Psoas muscle (tissue), 8 donors: ENCODE data around the gene R3HCC1L. TPM values are rescaled to one million over a fixed set of nuclear protein-coding genes. Genes with fewer than 3 reads are reported as not detected.

ENCODE experiments used
- ATAC-seq, 4 donors: fragments of 200-7000 bp; cut with Tn5 transposase; one replicate each; pipeline ENCODE4 v1.9.1; 2020; ENCODE audit warnings: moderate library complexity in 3 of 4, mild to moderate bottlenecking in 2 of 4
- DNase-seq, 2 donors: peaks; one replicate each; pipeline ENCODE4 v3.0.0-alpha.2; 2020
- H3K27ac ChIP-seq: fragments of 200-600 bp; one replicate; pipeline ENCODE4 v1.8.0; 2022
- H3K27me3 ChIP-seq, 3 donors: fragments of 200-600 bp in 1 of 3; one replicate each; pipeline versions ENCODE4 v1.6.1 to v1.8.0; 2013 to 2022; ENCODE audit warnings: low read length in 2 of 3, mild to moderate bottlenecking in 2 of 3, moderate library complexity in 1 of 3; ENCODE audit not compliant: insufficient read depth in 3 of 3
- H3K36me3 ChIP-seq, 2 donors: fragments of 200-600 bp in 1 of 2; one replicate each; pipeline versions ENCODE4 v1.6.1 to v1.8.0; 2013 to 2022; ENCODE audit warnings: low read depth in 1 of 2, mild to moderate bottlenecking in 1 of 2, moderate library complexity in 1 of 2; ENCODE audit not compliant: insufficient read depth in 1 of 2
- H3K4me1 ChIP-seq: fragments of 200-600 bp; one replicate; pipeline ENCODE4 v1.8.0; 2022
- H3K4me3 ChIP-seq: fragments of 200-600 bp; one replicate; pipeline ENCODE4 v1.8.0; 2022; ENCODE audit warnings: mild to moderate bottlenecking
- H3K9me3 ChIP-seq: fragments of 200-600 bp; one replicate; pipeline ENCODE4 v1.8.0; 2022
- CTCF ChIP-seq: fragments of 200-600 bp; IDR thresholded peaks from one replicate; pipeline ENCODE4 v1.8.0; 2022; ENCODE audit warnings: antibody characterized with exemption
- WGBS, 3 donors: extraction: QIAGEN DNeasy Blood & Tissue Kit; methylation state at CpG; one replicate each; pipeline versions ENCODE4 v1.1.6 to v1.1.7; 2013; 5-methylcytosine and 5-hydroxymethylcytosine counted together
- intact Hi-C, 2 donors: fragments of 100-400 bp; cut with DNase I; formaldehyde crosslinking; loops; one replicate each; pipeline versions ENCODE4 v1.11.0 to v1.14.2; 2022
- polyA plus RNA-seq, 3 donors: library from polyadenylated mRNA; stranded (reverse); fragments of 200-250 nt; gene quantifications; one replicate each; pipeline ENCODE4 v1.2.3, GENCODE V29; 2013
- total RNA-seq, 4 donors: library from RNA; stranded (reverse); fragmentation: NEBNext Ultra II Directional in 2 of 4; extraction: Animal tissue kit (Norgen Biotek cat#: 25700) in 2 of 4; gene quantifications; one replicate each; pipeline versions ENCODE4 v1.2.1 to v1.2.4, GENCODE V29; 2021 to 2023
- donor health status: healthy with polysubstance abuse.
- donor health status: DM: no; HTN: no; CAD: no; lungs with moderate emphysema.
- donor health status: Bipolar disorder and iron deficiency.
- donor health status: healthy.
- donor health status: DM: yes; HTN: yes; CAD: no.
- donor health status: DM: no; HTN: no; CAD: no.
- donor health status: DM: no; HTN: no; CAD: no.
- donor health status: DM: yes; HTN: yes; CAD: no.

Gene R3HCC1L
- total and polyA plus RNA-seq, 7 donors = 5.2 to 18.3 (median 6.2) TPM

- WGBS, 3 donors = 91 to 95% (median 94%) methylated on average over 3 of the region's 3 CpGs
- no peaks in the 10 kb centered on the region for H3K4me1 ChIP-seq
Measured at GRCh38 chr10:98194633-98195032, 60.2 kb downstream of the R3HCC1L start.

GRCh38 chr10:98195120-98195519 lies 60.7 kb downstream of the R3HCC1L start:
- WGBS, 3 donors = 68 to 79% (median 77%) methylated on average over 1 of the region's 1 CpG
- TF ChIP-seq CTCF = no peak
- intact Hi-C loops = no loop called here
- peaks cover 9% of the 10 kb centered on the region for H3K9me3 ChIP-seq
- H3K27ac ChIP-seq = no peak overlapping the region
- no peak overlapping the region for H3K4me3 ChIP-seq
- H3K36me3 ChIP-seq = no peaks in the 10 kb centered on the region
- no peaks in the 10 kb centered on the region for H3K27me3 ChIP-seq
- no peaks in the 10 kb centered on the region for H3K4me1 ChIP-seq
- ATAC-seq (no peak), DNase-seq (no peak)

More at GRCh38 chr10:98194633-98195032, 60.2 kb downstream of the R3HCC1L start:
- peaks cover 9% of the 10 kb centered on the region for H3K9me3 ChIP-seq
- no peaks in the 10 kb centered on the region for H3K36me3 ChIP-seq
- no peak for TF ChIP-seq CTCF
- no peaks in the 10 kb centered on the region for H3K27me3 ChIP-seq
- intact Hi-C loops = no loop called here
- ATAC-seq (no peak), DNase-seq (no peak)
- no peak overlapping the region for H3K27ac ChIP-seq
- H3K4me3 ChIP-seq = no peak overlapping the region

- ATAC-seq (no peak), DNase-seq (no peak)
- H3K36me3 ChIP-seq = no peaks in the 10 kb centered on the region
- TF ChIP-seq CTCF = no peak
- intact Hi-C loops = no loop called here
- no peak overlapping the region for H3K4me3 ChIP-seq
- H3K4me1 ChIP-seq = no peaks in the 10 kb centered on the region
- H3K9me3 ChIP-seq = peaks cover 9% of the 10 kb centered on the region
- no peak overlapping the region for H3K27ac ChIP-seq
- H3K27me3 ChIP-seq = no peaks in the 10 kb centered on the region
- 66 to 72% (median 71%) methylated on average over 6 of the region's 6 CpGs for WGBS, 3 donors
Measured at GRCh38 chr10:98196985-98197384, 62.5 kb downstream of the R3HCC1L start.

- 88 to 96% (median 91%) methylated on average over 5 of the region's 5 CpGs for WGBS, 3 donors
- H3K36me3 ChIP-seq = no peaks in the 10 kb centered on the region
- no peaks in the 10 kb centered on the region for H3K9me3 ChIP-seq
- ATAC-seq (no peak), DNase-seq (no peak)
- intact Hi-C loops = no loop called here
- H3K4me1 ChIP-seq = no peaks in the 10 kb centered on the region
- no peak overlapping the region for H3K4me3 ChIP-seq
- TF ChIP-seq CTCF = no peak
- H3K27me3 ChIP-seq = no peaks in the 10 kb centered on the region
- no peak overlapping the region for H3K27ac ChIP-seq
Measured at GRCh38 chr10:98201760-98202159, 67.3 kb downstream of the R3HCC1L start.

GRCh38 chr10:98202378-98202777 lies 67.9 kb downstream of the R3HCC1L start:
- Histone ChIP-seq H3K9me3 (no peaks in the 10 kb centered on the region), H3K27me3 (no peaks in the 10 kb centered on the region), H3K27ac (no peak overlapping the region), H3K4me3 (no peak overlapping the region), H3K36me3 (no peaks in the 10 kb centered on the region), H3K4me1 (no peaks in the 10 kb centered on the region)
- no peak for ATAC-seq
- TF ChIP-seq CTCF = no peak
- intact Hi-C loops = no loop called here
- DNase-seq = no peak
- WGBS, 3 donors = 89 to 99% (median 91%) methylated on average over 8 of the region's 8 CpGs
